Activated CD8-positive, alpha-beta memory T cell treated with anti-CD3 and anti-CD28 coated beads, Interleukin-2, amount 10 ng/mL, durations not matched to agents 7 days and 5 days (primary cell): ENCODE data around the gene SFT2D1. TPM values are rescaled to one million over a fixed set of nuclear protein-coding genes. Genes with fewer than 3 reads are reported as not detected.
"Not testable (repeated sequence)": the region's sequence is repeated elsewhere in the genome, so short reads cannot be mapped to it uniquely, and the experiment has no call there.

Experiments
- ATAC-seq: fragments of 150-1000 bp; cut with Tn5 transposase; one replicate; pipeline ENCODE4 v1.10.0; 2021; ENCODE audit warnings: moderate library complexity
- CTCF ChIA-PET: fragments of 350-600 bp; sonication (Branson Sonifier 250); formaldehyde crosslinking; loops from one replicate; lab custom pipeline; 2021; ENCODE audit warnings: antibody characterized with exemption; lab: Charles Lee
- DNase-seq: peaks from one replicate; pipeline ENCODE4 v3.0.0-alpha.2; 2020
- H3K27ac Mint-ChIP-seq: one replicate; pipeline ENCODE4 v1.8.0; 2021; ENCODE audit warnings: mild to moderate bottlenecking, mixed read lengths
- H3K27me3 Mint-ChIP-seq: one replicate; pipeline ENCODE4 v1.8.0; 2021; ENCODE audit warnings: mixed read lengths
- H3K36me3 Mint-ChIP-seq: one replicate; pipeline ENCODE4 v1.8.0; 2021; ENCODE audit warnings: mild to moderate bottlenecking, mixed read lengths
- H3K4me1 Mint-ChIP-seq: one replicate; pipeline ENCODE4 v1.8.0; 2021; ENCODE audit warnings: mixed read lengths
- H3K4me3 Mint-ChIP-seq: one replicate; pipeline ENCODE4 v1.8.0; 2021; ENCODE audit warnings: mild to moderate bottlenecking, moderate library complexity, mixed read lengths
- H3K9me3 Mint-ChIP-seq: one replicate; pipeline ENCODE4 v1.8.0; 2022; ENCODE audit warnings: low read depth, mixed read lengths
- total RNA-seq, 2 experiments: library from RNA; stranded (reverse); gene quantifications; one replicate each; pipeline ENCODE4 v1.2.3, GENCODE V29; 2021

Gene SFT2D1
- total RNA-seq, 2 experiments from 2014 or later = 35.6 to 40.0 TPM

GRCh38 chr6:166355552-166355951 lies 13.2 kb upstream of the SFT2D1 start:
- Mint-ChIP-seq H3K9me3 (no peaks in the 10 kb centered on the region), H3K27me3 (peaks cover 61% of the 10 kb centered on the region), H3K4me1 (no peaks in the 10 kb centered on the region), H3K36me3 (peaks cover 3% of the 10 kb centered on the region), H3K27ac (no peak overlapping the region), H3K4me3 (no peak overlapping the region)
- CTCF ChIA-PET = interaction anchor here (0.9 kb wide), 1 partner anchor 43 kb away, joined by 3 read pairs; no protein-coding TSS in a partner anchor
- ATAC-seq = no peak
- no peak for DNase-seq

GRCh38 chr6:166354965-166355364 lies 12.6 kb upstream of the SFT2D1 start:
- Mint-ChIP-seq H3K4me3 (no peak overlapping the region), H3K36me3 (peaks cover 3% of the 10 kb centered on the region), H3K27ac (no peak overlapping the region), H3K27me3 (peaks cover 67% of the 10 kb centered on the region), H3K4me1 (no peaks in the 10 kb centered on the region), H3K9me3 (no peaks in the 10 kb centered on the region)
- CTCF ChIA-PET = interaction anchor here (0.9 kb wide), 1 partner anchor 42 kb away, joined by 3 read pairs; no protein-coding TSS in a partner anchor
- DNase-seq (no peak), ATAC-seq (no peak)

- no peak overlapping the region for H3K4me3 Mint-ChIP-seq
- H3K4me1 Mint-ChIP-seq = no peaks in the 10 kb centered on the region
- H3K27me3 Mint-ChIP-seq = peaks cover 63% of the 10 kb centered on the region
Measured at GRCh38 chr6:166354143-166354542, 11.8 kb upstream of the SFT2D1 start.

GRCh38 chr6:166353507-166353906 lies 11.2 kb upstream of the SFT2D1 start:
- CTCF ChIA-PET = interaction anchor here (1.4 kb wide), 1 partner anchor 28 kb away, joined by 7 read pairs; no protein-coding TSS in a partner anchor
- ATAC-seq (no peak), DNase-seq (no peak)
- H3K4me3 Mint-ChIP-seq = no peak overlapping the region
- H3K4me1 Mint-ChIP-seq = no peaks in the 10 kb centered on the region
- peaks cover 2% of the 10 kb centered on the region for H3K9me3 Mint-ChIP-seq
- no peak overlapping the region for H3K27ac Mint-ChIP-seq
- H3K36me3 Mint-ChIP-seq = peaks cover 3% of the 10 kb centered on the region
- peaks cover 62% of the 10 kb centered on the region for H3K27me3 Mint-ChIP-seq

More at GRCh38 chr6:166354143-166354542, 11.8 kb upstream of the SFT2D1 start:
- peaks cover 3% of the 10 kb centered on the region for H3K36me3 Mint-ChIP-seq
- ATAC-seq (no peak), DNase-seq (no peak)
- H3K9me3 Mint-ChIP-seq = peaks cover 2% of the 10 kb centered on the region
- no peak overlapping the region for H3K27ac Mint-ChIP-seq
- CTCF ChIA-PET = no interaction called here

GRCh38 chr6:166352923-166353322 lies 10.6 kb upstream of the SFT2D1 start:
- CTCF ChIA-PET = interaction anchor here (1.4 kb wide), 1 partner anchor 28 kb away, joined by 7 read pairs; no protein-coding TSS in a partner anchor

GRCh38 chr6:166351715-166352285 lies 9.5 kb upstream of the SFT2D1 start:
- Mint-ChIP-seq H3K4me3 (no peak overlapping the region), H3K36me3 (peaks cover 6% of the 10 kb centered on the region), H3K9me3 (peaks cover 2% of the 10 kb centered on the region), H3K4me1 (peaks cover 3% of the 10 kb centered on the region), H3K27me3 (peaks cover 55% of the 10 kb centered on the region), H3K27ac (no peak overlapping the region)
- no peak for ATAC-seq
- no peak for DNase-seq
- CTCF ChIA-PET = no interaction called here

More at GRCh38 chr6:166352923-166353322, 10.6 kb upstream of the SFT2D1 start:
- Mint-ChIP-seq H3K27ac (no peak overlapping the region), H3K4me1 (peaks cover 1% of the 10 kb centered on the region), H3K36me3 (peaks cover 6% of the 10 kb centered on the region), H3K9me3 (peaks cover 2% of the 10 kb centered on the region), H3K27me3 (peaks cover 58% of the 10 kb centered on the region), H3K4me3 (no peak overlapping the region)
- no peak for ATAC-seq
- DNase-seq = no peak

GRCh38 chr6:166348305-166348949 lies 6.1 kb upstream of the SFT2D1 start:
- Mint-ChIP-seq H3K4me1 (peaks cover 3% of the 10 kb centered on the region), H3K36me3 (peaks cover 6% of the 10 kb centered on the region), H3K27me3 (peaks cover 51% of the 10 kb centered on the region), H3K27ac (no peak overlapping the region), H3K4me3 (no peak overlapping the region), H3K9me3 (peaks cover 2% of the 10 kb centered on the region)
- CTCF ChIA-PET = no interaction called here
- ATAC-seq (no peak), DNase-seq (no peak)

GRCh38 chr6:166346965-166347364 lies 4.6 kb upstream of the SFT2D1 start:
- no peak for DNase-seq
- no peak overlapping the region for H3K27ac Mint-ChIP-seq
- CTCF ChIA-PET = interaction anchor here (1.3 kb wide), 1 partner anchor 34 kb away, joined by 4 read pairs; no protein-coding TSS in a partner anchor
- peaks cover 41% of the 10 kb centered on the region for H3K27me3 Mint-ChIP-seq
- H3K4me3 Mint-ChIP-seq = no peak overlapping the region
- H3K4me1 Mint-ChIP-seq = peaks cover 6% of the 10 kb centered on the region
- H3K9me3 Mint-ChIP-seq = peaks cover 2% of the 10 kb centered on the region
- ATAC-seq = no peak
- H3K36me3 Mint-ChIP-seq = peaks cover 6% of the 10 kb centered on the region

- Mint-ChIP-seq H3K4me3 (no peak overlapping the region), H3K36me3 (peaks cover 6% of the 10 kb centered on the region), H3K27ac (no peak overlapping the region), H3K9me3 (peaks cover 2% of the 10 kb centered on the region), H3K27me3 (peaks cover 37% of the 10 kb centered on the region), H3K4me1 (peaks cover 11% of the 10 kb centered on the region)
- DNase-seq = no peak
- no peak for ATAC-seq
- CTCF ChIA-PET = interaction anchor here (1.3 kb wide), 1 partner anchor 35 kb away, joined by 4 read pairs; no protein-coding TSS in a partner anchor
Measured at GRCh38 chr6:166346449-166346848, 4.1 kb upstream of the SFT2D1 start.

- H3K27me3 Mint-ChIP-seq = peaks cover 31% of the 10 kb centered on the region
- H3K36me3 Mint-ChIP-seq, H3K27ac Mint-ChIP-seq, ATAC-seq, DNase-seq, H3K4me3 Mint-ChIP-seq, CTCF ChIA-PET, H3K9me3 Mint-ChIP-seq: not testable (repeated sequence)
- peaks cover 13% of the 10 kb centered on the region for H3K4me1 Mint-ChIP-seq
Measured at GRCh38 chr6:166345672-166346071, 3.3 kb upstream of the SFT2D1 start.

- H3K9me3 Mint-ChIP-seq, H3K36me3 Mint-ChIP-seq, DNase-seq, H3K4me3 Mint-ChIP-seq, ATAC-seq, H3K27ac Mint-ChIP-seq: not testable (repeated sequence)
- Mint-ChIP-seq H3K4me1 (peaks cover 13% of the 10 kb centered on the region), H3K27me3 (peaks cover 23% of the 10 kb centered on the region)
- CTCF ChIA-PET = interaction anchor here (0.9 to 1.5 kb wide), 3 partner anchors 11 to 56 kb away, joined by 3 to 5 read pairs (median 3); no protein-coding TSS in a partner anchor
Measured at GRCh38 chr6:166344921-166345320, 2.6 kb upstream of the SFT2D1 start.

- peaks cover 4% of the 10 kb centered on the region for H3K36me3 Mint-ChIP-seq
- peaks cover 13% of the 10 kb centered on the region for H3K4me1 Mint-ChIP-seq
- H3K27me3 Mint-ChIP-seq = peaks cover 20% of the 10 kb centered on the region
- H3K27ac Mint-ChIP-seq = no peak overlapping the region
- no peak for ATAC-seq
- H3K9me3 Mint-ChIP-seq = no peaks in the 10 kb centered on the region
- no peak for DNase-seq
- no peak overlapping the region for H3K4me3 Mint-ChIP-seq
- CTCF ChIA-PET = interaction anchor here (0.9 to 1.5 kb wide), 3 partner anchors 11 to 56 kb away, joined by 3 to 5 read pairs (median 3); no protein-coding TSS in a partner anchor
Measured at GRCh38 chr6:166344240-166344639, 1.9 kb upstream of the SFT2D1 start.

- H3K36me3 Mint-ChIP-seq = peaks cover 2% of the 10 kb centered on the region
- CTCF ChIA-PET = interaction anchor here (1.8 to 2.1 kb wide), 2 partner anchors 30 to 38 kb away, joined by 6 to 18 read pairs; no protein-coding TSS in a partner anchor
- DNase-seq (no peak), ATAC-seq (no peak)
- no peaks in the 10 kb centered on the region for H3K9me3 Mint-ChIP-seq
- peaks cover 17% of the 10 kb centered on the region for H3K27me3 Mint-ChIP-seq
- peaks cover 11% of the 10 kb centered on the region for H3K4me1 Mint-ChIP-seq
- H3K27ac Mint-ChIP-seq = peak overlapping the region; percentile 22
- H3K4me3 Mint-ChIP-seq = peak overlapping the region; percentile 89
Measured at GRCh38 chr6:166343150-166343487, 774 bp upstream of the SFT2D1 start.
